WTC11 (cell line): ENCODE measurements around the gene FGF22. TPM values are rescaled to one million over a fixed set of nuclear protein-coding genes. Genes with fewer than 3 reads are reported as not detected.

Experiments used
- ATF1 ChIP-seq: sonication (generic); formaldehyde crosslinking; IDR thresholded peaks from 2 replicates; pipeline ENCODE4 v1.8.1; 2023; ENCODE audit warnings: mild to moderate bottlenecking, moderate library complexity, missing genetic modification reagents
- ATF2 ChIP-seq: sonication (generic); formaldehyde crosslinking; IDR thresholded peaks from 2 replicates; pipeline ENCODE4 v1.8.1; 2022; ENCODE audit warnings: low read depth, missing genetic modification reagents, borderline replicate concordance
- ATF3 ChIP-seq: sonication (generic); formaldehyde crosslinking; conservative IDR thresholded peaks from 2 replicates; pipeline ENCODE4 v1.8.1; 2022; ENCODE audit warnings: mild to moderate bottlenecking, missing genetic modification reagents
- ATF6 ChIP-seq: sonication (generic); formaldehyde crosslinking; IDR thresholded peaks from 2 replicates; pipeline ENCODE4 v1.8.1; 2023; ENCODE audit warnings: mild to moderate bottlenecking, missing genetic modification reagents
- CDX4 ChIP-seq: fragments of 250-450 bp; sonication (Bioruptor Pico); IDR thresholded peaks from 2 replicates; pipeline ENCODE4 v1.9.0; 2021; ENCODE audit warnings: moderate library complexity, mild to moderate bottlenecking, inconsistent platforms, borderline replicate concordance
- CTCF ChIP-seq: fragments of 200-600 bp; IDR thresholded peaks from 2 replicates; pipeline ENCODE4 v1.8.0; 2022; ENCODE audit warnings: antibody characterized with exemption
- FOXP4 ChIP-seq: sonication (generic); formaldehyde crosslinking; IDR thresholded peaks from 2 replicates; pipeline ENCODE4 v1.8.0; 2022; ENCODE audit warnings: mild to moderate bottlenecking, missing genetic modification reagents
- GABPB1 ChIP-seq: sonication (generic); formaldehyde crosslinking; IDR thresholded peaks from 2 replicates; pipeline ENCODE4 v1.8.1; 2023; ENCODE audit warnings: mild to moderate bottlenecking, missing genetic modification reagents
- GTF2I ChIP-seq: fragments of 250-450 bp; sonication (Bioruptor Pico); conservative IDR thresholded peaks from 2 replicates; pipeline ENCODE4 v1.4.0; 2021; ENCODE audit warnings: mild to moderate bottlenecking
- HMGXB4 ChIP-seq: sonication (generic); formaldehyde crosslinking; IDR thresholded peaks from 2 replicates; pipeline ENCODE4 v1.8.1; 2023; ENCODE audit warnings: mild to moderate bottlenecking, moderate library complexity, missing genetic modification reagents
- IRF1 ChIP-seq: sonication (generic); formaldehyde crosslinking; IDR thresholded peaks from 2 replicates; pipeline ENCODE4 v1.8.0; 2023; ENCODE audit warnings: missing genetic modification reagents
- IRF2 ChIP-seq: sonication (generic); formaldehyde crosslinking; IDR thresholded peaks from 2 replicates; pipeline ENCODE4 v1.8.0; 2022; ENCODE audit warnings: low read depth, missing genetic modification reagents, borderline replicate concordance
- JUN ChIP-seq: sonication (generic); formaldehyde crosslinking; IDR thresholded peaks from 2 replicates; pipeline ENCODE4 v1.8.0; 2023; ENCODE audit warnings: mild to moderate bottlenecking, missing genetic modification reagents
- NFYB ChIP-seq: sonication (generic); formaldehyde crosslinking; conservative IDR thresholded peaks from 2 replicates; pipeline ENCODE4 v1.8.0; 2022; ENCODE audit warnings: low read depth, missing genetic modification reagents
- NR1H2 ChIP-seq: sonication (generic); formaldehyde crosslinking; IDR thresholded peaks from 2 replicates; pipeline ENCODE4 v1.9.0; 2021; ENCODE audit warnings: mild to moderate bottlenecking, moderate library complexity, missing genetic modification reagents
- NR2C2 ChIP-seq: sonication (generic); formaldehyde crosslinking; IDR thresholded peaks from 2 replicates; pipeline ENCODE4 v1.8.0; 2022; ENCODE audit warnings: mild to moderate bottlenecking, missing genetic modification reagents
- OVOL2 ChIP-seq: fragments of 250-450 bp; sonication (Bioruptor Pico); IDR thresholded peaks from 2 replicates; pipeline ENCODE4 v1.9.0; 2021; ENCODE audit warnings: mild to moderate bottlenecking, borderline replicate concordance
- RELA ChIP-seq: sonication (generic); formaldehyde crosslinking; IDR thresholded peaks from 2 replicates; pipeline ENCODE4 v1.8.1; 2022; ENCODE audit warnings: missing genetic modification reagents, mild to moderate bottlenecking, borderline replicate concordance
- RORB ChIP-seq: fragments of 250-450 bp; sonication (Bioruptor Pico); IDR thresholded peaks from 2 replicates; pipeline ENCODE4 v1.9.0; 2021; ENCODE audit warnings: mild to moderate bottlenecking
- TEAD1 ChIP-seq: sonication (generic); formaldehyde crosslinking; IDR thresholded peaks from 2 replicates; pipeline ENCODE4 v1.8.0; 2022; ENCODE audit warnings: mild to moderate bottlenecking, missing genetic modification reagents
- TEAD4 ChIP-seq: sonication (generic); formaldehyde crosslinking; IDR thresholded peaks from 2 replicates; pipeline ENCODE4 v1.8.0; 2022; ENCODE audit warnings: mild to moderate bottlenecking, missing genetic modification reagents
- USF2 ChIP-seq: sonication (generic); formaldehyde crosslinking; IDR thresholded peaks from 2 replicates; pipeline ENCODE4 v1.8.1; 2023; ENCODE audit warnings: mild to moderate bottlenecking, missing genetic modification reagents, moderate library complexity
- ZNF219 ChIP-seq: sonication (generic); formaldehyde crosslinking; IDR thresholded peaks from 2 replicates; pipeline ENCODE4 v1.8.0; 2023; ENCODE audit warnings: missing genetic modification reagents, mild to moderate bottlenecking, borderline replicate concordance
- ZNF232 ChIP-seq: sonication (generic); formaldehyde crosslinking; IDR thresholded peaks from 2 replicates; pipeline ENCODE4 v1.8.0; 2022; ENCODE audit warnings: mild to moderate bottlenecking, missing genetic modification reagents
- ZNF281 ChIP-seq: sonication (generic); formaldehyde crosslinking; IDR thresholded peaks from 2 replicates; pipeline ENCODE4 v1.8.0; 2023; ENCODE audit warnings: mild to moderate bottlenecking, missing genetic modification reagents
- total RNA-seq: library from RNA; stranded (reverse); gene quantifications from 3 replicates; pipeline ENCODE4 v1.2.3, GENCODE V29; 2021

FGF22 gene
- total RNA-seq, 1 experiment from 2014 or later = 1.6 TPM

- no peak for TF ChIP-seq ATF2 (CRISPR knock-in tag)
- no peak for TF ChIP-seq TEAD1
- no peak for TF ChIP-seq NFYB (CRISPR knock-in tag)
- TF ChIP-seq CDX4 (CRISPR knock-in tag) = no peak
- TF ChIP-seq GABPB1 (CRISPR knock-in tag) = no peak
- no peak for TF ChIP-seq NR2C2
- TF ChIP-seq USF2 (CRISPR knock-in tag) = peak; percentile 85
- no peak for TF ChIP-seq IRF2 (CRISPR knock-in tag)
- TF ChIP-seq ZNF219 (CRISPR knock-in tag) = no peak
- no peak for TF ChIP-seq ATF6 (CRISPR knock-in tag)
- no peak for TF ChIP-seq HMGXB4
- no peak for TF ChIP-seq RELA (CRISPR knock-in tag)
- TF ChIP-seq ATF1 = no peak
- no peak for TF ChIP-seq RORB (CRISPR knock-in tag)
- no peak for TF ChIP-seq JUN (CRISPR knock-in tag)
- no peak for TF ChIP-seq CTCF
- TF ChIP-seq FOXP4 (CRISPR knock-in tag) = no peak
- no peak for TF ChIP-seq TEAD4 (CRISPR knock-in tag)
- no peak for TF ChIP-seq ATF3 (CRISPR knock-in tag)
- no peak for TF ChIP-seq NR1H2 (CRISPR knock-in tag)
- no peak for TF ChIP-seq ZNF232 (CRISPR knock-in tag)
- TF ChIP-seq ZNF281 (CRISPR knock-in tag) = no peak
- TF ChIP-seq IRF1 (CRISPR knock-in tag) = no peak
- TF ChIP-seq GTF2I (CRISPR knock-in tag) = no peak
- TF ChIP-seq OVOL2 (CRISPR knock-in tag) = no peak
These were observed 40.8 kb downstream of the FGF22 start (continued) for GRCh38 chr19:680287-681028.
